Stomach (tissue), 4 donors: Measurements from ENCODE around the gene SLIT1.

Experiments
- CTCF ChIP-seq, 7 experiments: fragments of 450-650 bp in 4 of 7; fragments of 200-600 bp in 3 of 7; sonication (generic) in 3 of 7; IDR thresholded peaks; one replicate each; pipeline ENCODE4 v1.5.1; 2016 to 2019; ENCODE audit warnings: antibody characterized with exemption in 7 of 7, control low read depth in 2 of 7, mild to moderate bottlenecking in 1 of 7
- POLR2A ChIP-seq, 4 donors: fragments of 450-650 bp; IDR thresholded peaks; one replicate each; pipeline ENCODE4 v1.6.1; 2016; ENCODE audit warnings: antibody characterized with exemption in 4 of 4, control low read depth in 2 of 4, mild to moderate bottlenecking in 1 of 4, moderate library complexity in 1 of 4
- POLR2AphosphoS5 ChIP-seq, 3 donors: sonication (generic); formaldehyde crosslinking; IDR thresholded peaks; one replicate each; pipeline ENCODE4 v1.6.1; 2016; ENCODE audit warnings: antibody characterized with exemption in 3 of 3

- no peak for TF ChIP-seq CTCF (IDR thresholded peaks at IDR 0.05)
- TF ChIP-seq POLR2AphosphoS5 (IDR thresholded peaks at IDR 0.05) = no peak
- TF ChIP-seq POLR2A (IDR thresholded peaks at IDR 0.05) = no peak
These were observed 145.1 kb downstream of the SLIT1 start for GRCh38 chr10:97040706-97041105.
